Stimulated activated CD4-positive, alpha-beta T cell treated with anti-CD3 and anti-CD28 coated beads, TNF-alpha, amount 100 ng/mL, for 24 hours (primary cell): Measurements from ENCODE around the gene TBC1D22A.

ENCODE experiments used
- DNase-seq, 3 experiments: peaks; one replicate each; pipeline ENCODE4 v3.0.0-alpha.2; 2020; ENCODE audit warnings: low read depth in 3 of 3

TBC1D22A gene

DNA sequence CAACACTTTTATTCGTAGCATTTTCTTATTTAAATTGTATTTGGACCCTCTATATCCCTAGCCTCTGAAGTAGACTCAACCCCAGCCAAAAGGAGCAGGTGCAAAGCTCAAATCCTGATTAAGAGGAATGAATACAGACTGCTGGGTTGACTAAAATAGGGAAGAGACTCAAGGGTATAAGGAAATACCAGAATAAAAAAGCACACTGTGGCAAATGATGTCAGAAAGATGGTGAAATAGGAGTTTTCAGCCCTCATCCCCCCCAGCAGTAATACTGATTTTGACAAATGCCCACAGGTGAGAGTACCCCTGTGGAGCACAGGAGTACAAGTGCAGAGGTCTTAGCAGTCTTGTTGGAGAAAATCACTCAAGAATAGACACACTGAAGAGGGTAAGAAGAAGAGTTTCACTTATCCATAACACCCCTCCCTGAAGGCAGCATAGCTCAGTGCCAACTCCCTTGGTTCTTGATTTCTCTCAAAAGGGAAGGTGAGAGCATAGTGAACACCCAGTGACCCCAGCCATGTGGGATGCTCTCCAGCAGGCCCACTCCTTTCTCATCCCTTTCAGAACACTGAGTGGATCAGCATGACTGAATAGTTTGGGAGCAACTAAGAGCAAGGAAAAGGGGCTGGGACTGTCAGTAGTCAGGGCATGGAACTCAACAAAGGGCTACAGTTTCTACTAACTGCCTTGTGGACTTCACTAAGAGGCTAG, 71.7 kb downstream of the TBC1D22A start:
- no peak for DNase-seq

DNA sequence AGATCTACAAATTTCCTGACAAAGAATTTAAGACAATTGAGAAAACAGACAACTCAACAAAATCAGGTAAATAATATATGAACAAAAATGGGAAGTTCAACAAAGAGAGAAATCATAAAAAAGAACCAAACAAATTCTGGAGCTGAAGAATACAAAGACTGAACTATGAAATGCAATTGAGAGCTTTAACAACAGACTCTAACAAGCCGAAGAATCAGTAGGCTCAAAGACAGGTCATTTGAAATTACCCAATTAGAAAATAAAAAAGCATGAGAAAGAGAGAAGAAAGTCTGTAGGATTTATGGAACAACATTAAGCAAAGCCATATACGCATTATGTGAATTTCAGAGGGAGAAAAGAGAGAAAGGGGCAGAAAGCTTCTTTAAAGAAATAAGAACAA, 72.8 kb downstream of the TBC1D22A start:
- no peak for DNase-seq

DNA sequence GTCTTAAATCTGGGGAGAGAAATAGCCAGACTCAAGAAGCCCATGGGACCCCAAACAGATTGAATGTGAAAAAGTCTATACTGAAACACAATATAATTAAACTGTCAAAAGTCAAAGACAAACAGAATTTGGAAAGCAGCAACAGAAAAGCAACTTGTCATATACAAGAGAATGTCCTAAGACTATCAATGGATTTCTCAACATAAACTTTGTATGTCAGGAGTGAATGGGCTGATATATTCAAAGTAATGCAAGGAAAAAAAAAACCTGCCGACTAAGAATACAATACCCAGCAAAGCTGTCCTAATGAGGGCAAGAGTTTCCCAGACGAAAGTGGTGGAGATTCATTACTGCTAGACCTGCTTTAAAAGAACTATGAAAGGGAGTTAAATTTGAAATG, 73.2 kb downstream of the TBC1D22A start:
- no peak for DNase-seq

DNA sequence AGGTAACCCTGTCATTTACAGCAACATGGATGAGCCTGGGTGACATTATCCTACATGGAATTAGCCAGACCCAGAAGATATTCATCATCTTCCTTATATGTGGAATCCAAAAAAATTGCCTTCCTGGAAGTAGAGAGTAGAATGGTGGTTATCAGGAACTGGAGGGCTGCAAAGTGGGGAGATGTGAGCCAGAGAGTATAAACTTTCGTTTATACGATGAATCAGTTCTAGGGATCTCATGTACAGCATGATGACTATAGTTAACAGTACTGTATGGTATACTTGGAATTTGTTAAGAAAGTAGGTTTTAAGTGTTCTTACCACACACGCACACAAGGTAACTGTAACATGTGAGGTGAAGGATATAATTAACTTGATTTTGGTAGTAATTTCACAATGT, 79.1 kb downstream of the TBC1D22A start:
- no peak for DNase-seq

DNA sequence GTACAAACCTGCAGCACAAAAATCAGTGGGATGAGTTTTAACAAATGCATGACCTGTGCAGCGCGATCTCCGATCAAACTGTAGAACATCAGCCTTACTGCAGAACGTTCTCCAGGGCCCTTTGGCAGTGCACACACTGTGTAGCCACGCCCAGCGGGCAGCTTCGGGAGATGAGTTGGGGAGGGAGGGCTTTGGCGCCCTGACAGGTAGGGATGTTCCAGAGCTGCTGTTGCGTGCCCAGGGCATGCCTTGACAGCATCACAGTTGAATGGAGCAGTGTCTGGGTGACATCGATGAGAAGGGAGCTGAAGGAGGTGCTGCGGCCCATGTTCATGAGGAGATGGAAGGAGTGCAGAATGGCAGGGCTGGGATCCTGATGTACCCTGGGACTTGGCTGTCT, 80.2 kb downstream of the TBC1D22A start:
- DNase-seq, result no peak

DNA sequence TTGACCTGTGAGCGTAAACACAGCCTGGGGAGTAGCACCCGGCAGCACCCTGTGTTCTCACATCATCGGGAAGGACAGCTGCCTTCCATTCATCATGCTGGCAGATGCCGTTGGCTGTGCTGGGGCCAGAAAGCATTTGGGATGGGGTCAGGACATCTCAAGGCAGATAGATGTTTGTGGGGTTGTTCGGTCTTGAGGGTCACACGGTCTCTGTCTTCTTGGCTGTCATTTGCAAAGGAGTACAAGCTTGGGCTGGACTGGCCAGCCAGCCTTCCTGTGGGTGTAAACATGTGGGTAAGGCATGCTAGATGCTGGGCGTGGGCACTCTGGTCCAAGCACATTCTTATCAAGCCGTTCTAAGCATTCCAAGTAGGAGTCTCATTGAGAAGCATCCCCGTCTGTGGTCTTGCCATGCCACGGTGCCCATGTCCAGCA, 81.4 kb downstream of the TBC1D22A start:
- DNase-seq, result no peak

- DNase-seq, result no peak
These were observed 82.3 kb downstream of the TBC1D22A start for GRCh38 chr22:46844606-46845210.

GRCh38 chr22:46845296-46846149, 83.1 kb downstream of the TBC1D22A start:
- no peak for DNase-seq

DNA sequence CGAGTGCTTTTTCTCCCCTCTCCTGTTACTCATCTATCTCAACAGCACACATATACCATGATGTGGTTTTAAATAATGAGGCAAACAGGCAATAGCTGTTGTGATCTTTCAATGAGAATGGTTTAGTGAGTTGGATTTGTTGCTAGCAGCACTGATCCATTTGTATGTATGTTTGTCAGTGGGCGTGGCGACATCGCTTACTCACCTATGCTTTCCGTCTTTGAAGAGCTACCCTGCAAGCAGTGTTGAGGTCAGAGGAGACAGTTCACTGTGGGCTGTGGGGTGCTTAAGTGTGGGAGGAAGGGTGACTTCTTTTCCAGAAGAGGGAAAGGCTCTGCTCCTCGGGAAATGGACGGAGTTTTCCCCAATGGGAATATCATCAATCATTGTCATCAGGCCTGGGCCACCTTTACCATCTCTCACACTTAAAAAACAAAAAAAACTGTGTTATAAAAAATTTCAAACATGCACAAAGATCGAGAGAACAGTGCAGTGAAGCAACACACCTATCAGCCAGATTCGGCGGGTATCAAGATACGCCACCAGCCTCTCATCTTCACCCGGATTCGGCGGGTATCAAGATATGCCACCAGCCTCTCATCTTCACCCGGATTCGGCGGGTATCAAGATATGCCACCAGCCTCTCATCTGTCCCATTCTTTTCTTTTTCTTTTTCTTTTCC, 83.8 kb downstream of the TBC1D22A start:
- no peak for DNase-seq

DNA sequence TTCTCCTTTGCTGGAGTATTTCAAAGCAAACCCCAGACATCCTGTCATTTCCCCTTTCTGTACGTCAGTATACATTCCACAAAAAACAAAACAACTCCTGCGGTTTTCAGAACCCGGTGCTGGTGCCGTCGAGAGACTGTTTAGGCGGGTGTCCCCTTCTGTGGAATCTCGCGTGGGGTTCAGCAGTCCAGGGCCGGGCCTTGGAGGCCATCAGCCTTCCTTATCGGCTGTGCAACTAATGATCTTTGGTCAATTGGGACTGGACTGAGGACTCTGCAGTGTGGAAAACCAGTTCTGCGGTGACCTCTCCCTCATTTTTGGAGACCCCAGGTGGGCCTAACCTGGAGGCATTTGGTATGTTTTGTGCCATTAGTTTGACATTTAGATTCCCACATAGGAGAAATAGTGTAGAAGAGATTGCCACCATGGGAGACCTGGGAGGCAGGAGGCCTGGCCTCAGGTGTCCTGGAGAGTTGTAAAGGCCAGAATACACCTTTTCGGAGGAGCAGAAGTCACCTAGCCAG, 84.4 kb downstream of the TBC1D22A start:
- DNase-seq, result no peak

DNA sequence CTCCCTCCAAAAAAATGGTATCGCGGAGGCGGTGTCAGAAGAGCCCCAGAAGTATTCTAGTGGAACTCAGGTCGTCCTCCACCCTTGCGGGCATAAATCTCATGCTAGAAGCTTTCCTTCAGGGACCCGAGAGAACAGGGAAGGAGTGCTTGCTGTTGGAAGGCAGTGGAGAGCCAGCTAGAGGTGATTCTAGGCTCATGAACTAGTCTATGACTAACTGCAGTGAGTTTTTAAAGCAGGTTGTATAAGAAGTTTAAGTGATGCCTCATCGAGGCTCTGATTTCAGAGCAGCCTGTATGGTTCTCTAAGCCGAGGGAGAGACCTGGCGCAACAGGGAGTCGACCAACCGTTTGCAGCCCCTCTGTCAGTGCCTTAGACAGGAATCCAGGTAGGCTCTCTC, 85.7 kb downstream of the TBC1D22A start:
- DNase-seq, result no peak

DNA sequence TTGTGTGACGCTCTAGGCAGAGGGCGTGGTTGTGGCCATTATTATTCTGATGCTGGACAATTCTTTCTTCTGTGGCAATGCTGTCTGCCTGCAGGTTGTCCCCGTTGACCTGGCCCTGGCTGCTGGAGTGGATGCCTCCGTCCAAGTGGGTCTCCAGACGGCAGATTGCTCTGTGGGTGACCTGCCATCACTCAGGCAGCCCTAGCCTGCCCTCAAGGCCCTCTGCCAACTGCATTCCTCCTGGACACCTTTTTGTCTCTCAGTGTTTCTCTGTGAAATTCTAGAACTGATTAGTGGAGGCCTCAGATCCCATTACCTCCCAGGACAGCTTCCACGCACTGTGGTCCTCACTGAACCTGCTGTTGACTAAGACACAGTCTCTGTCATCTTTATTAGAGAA, 86.7 kb downstream of the TBC1D22A start:
- DNase-seq, result no peak

GRCh38 chr22:46849951-46850350, 87.5 kb downstream of the TBC1D22A start:
- DNase-seq, result no peak

- no peak for DNase-seq
These were observed 88.9 kb downstream of the TBC1D22A start for GRCh38 chr22:46851311-46851710.

- no peak for DNase-seq
These were observed 89.5 kb downstream of the TBC1D22A start for GRCh38 chr22:46851941-46852340.

GRCh38 chr22:46852771-46853170, 90.3 kb downstream of the TBC1D22A start:
- DNase-seq, result no peak

DNA sequence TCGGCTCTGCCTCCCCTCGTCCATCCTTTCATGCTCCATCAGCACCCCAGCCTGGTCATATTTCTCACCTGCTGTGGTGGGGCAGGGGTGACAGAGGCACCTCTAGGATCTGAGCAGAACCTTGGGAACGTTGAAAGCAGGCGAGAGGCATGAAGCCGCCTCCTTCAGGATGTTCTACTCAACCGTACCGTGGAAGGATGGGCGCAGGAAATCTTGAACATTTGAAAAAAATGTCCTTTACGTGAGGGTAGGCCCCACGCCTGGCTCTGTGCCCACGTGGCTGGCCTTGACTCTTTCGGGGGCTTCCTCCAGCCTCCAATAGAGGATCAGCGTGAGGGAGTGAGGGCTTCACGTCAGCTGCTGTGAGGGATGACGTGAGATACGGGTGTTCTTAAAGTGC, 90.7 kb downstream of the TBC1D22A start:
- no peak for DNase-seq

GRCh38 chr22:46854125-46854870, 91.8 kb downstream of the TBC1D22A start:
- no peak for DNase-seq

- no peak for DNase-seq
These were observed 93.2 kb downstream of the TBC1D22A start for GRCh38 chr22:46855681-46856080.

DNA sequence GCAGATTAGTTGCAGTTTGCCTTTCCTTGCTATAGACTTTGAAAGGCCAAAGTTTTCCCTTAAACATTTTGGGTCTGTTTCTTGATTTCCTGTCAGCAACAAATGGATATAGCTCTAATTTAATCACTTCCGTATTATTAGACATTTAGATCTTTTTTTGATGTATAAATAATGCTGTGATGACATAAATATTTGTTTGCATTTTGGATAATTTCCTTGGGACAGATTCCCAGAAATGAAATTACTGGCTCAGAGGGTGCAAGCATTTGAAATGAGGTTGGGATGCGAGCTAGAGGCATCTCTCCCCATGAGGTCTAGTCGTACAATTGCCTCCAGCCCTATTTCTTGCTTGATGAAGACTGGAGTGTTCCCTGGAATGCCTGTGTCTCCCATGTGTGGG, 94.2 kb downstream of the TBC1D22A start:
- DNase-seq, result no peak
